ENCODE results near the gene JAK2.

GRCh38 chr9:5062631-5063030 lies 77.6 kb downstream of the JAK2 start:
- TF ChIP-seq, protein P1, sequence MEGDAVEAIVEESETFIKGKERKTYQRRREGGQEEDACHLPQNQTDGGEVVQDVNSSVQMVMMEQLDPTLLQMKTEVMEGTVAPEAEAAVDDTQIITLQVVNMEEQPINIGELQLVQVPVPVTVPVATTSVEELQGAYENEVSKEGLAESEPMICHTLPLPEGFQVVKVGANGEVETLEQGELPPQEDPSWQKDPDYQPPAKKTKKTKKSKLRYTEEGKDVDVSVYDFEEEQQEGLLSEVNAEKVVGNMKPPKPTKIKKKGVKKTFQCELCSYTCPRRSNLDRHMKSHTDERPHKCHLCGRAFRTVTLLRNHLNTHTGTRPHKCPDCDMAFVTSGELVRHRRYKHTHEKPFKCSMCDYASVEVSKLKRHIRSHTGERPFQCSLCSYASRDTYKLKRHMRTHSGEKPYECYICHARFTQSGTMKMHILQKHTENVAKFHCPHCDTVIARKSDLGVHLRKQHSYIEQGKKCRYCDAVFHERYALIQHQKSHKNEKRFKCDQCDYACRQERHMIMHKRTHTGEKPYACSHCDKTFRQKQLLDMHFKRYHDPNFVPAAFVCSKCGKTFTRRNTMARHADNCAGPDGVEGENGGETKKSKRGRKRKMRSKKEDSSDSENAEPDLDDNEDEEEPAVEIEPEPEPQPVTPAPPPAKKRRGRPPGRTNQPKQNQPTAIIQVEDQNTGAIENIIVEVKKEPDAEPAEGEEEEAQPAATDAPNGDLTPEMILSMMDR (conservative IDR thresholded peaks at IDR 0.05; ENCODE audit: low read depth, low read length): no peak
- TF ChIP-seq EZH2 (IDR thresholded peaks at IDR 0.05; ENCODE audit: borderline replicate concordance, low read depth, low read length, poor library complexity, severe bottlenecking): no peak

Data from A673 (cell line).